Measurements from ENCODE around the gene UBE2V1. TPM values are rescaled to one million over a fixed set of nuclear protein-coding genes. Genes with fewer than 3 reads are reported as not detected.
A peak's percentile ranks its signal among the peaks of the same experiment; 100 is the strongest.

The UBE2V1 gene
- total and polyA plus RNA-seq, 8 donors: 37.9 to 61.7 (median 53.3) TPM

DNA sequence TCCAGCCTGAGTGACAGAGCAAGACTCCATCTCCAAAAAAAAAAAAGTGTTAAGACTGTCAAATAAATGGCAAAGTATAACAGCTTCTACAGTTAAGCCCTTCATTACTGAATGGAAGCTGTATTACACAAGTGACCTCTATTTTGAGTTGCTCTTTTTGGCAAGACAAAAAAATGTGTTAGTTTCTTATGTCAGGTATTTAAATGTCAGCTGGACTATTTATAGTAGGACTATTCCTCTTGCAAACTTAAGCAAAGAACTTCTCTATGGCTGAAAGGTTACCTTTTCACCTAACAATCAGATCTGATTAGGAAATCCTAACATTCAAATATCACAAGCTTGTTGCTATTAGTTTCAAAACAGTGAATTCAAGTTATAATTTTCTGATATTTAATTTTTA lies 12.4 kb downstream of the UBE2V1 start:
- intact Hi-C loops (cut with DNase I): no loop called here
- no peak for DNase-seq

DNA sequence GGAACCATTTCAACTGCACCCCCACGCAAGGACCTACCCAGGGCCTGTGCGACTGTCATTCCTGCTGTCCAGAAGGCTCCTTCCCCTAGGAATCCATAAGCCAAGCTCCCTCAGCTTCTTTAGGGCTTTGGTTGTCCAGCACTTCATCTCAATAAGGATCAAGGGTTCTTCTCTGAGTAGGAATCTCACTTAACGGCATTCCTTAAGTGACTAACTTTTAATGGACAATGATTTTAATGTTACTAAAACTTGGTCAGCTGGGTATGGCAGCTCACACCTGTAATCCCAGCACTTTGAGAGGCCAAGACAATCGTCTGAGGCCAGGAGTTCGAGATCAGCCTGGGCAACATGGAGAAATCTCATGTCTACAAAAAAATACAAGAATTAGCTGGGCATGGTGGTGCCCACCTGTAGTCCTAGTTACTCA lies 13.4 kb downstream of the UBE2V1 start:
- intact Hi-C loops (cut with DNase I): no loop called here
- Histone ChIP-seq H3K36me3 (peaks cover 0 to 11% (median 0%) of the 10 kb centered on the region in 3 donors), H3K27me3 (no peaks in the 10 kb centered on the region), H3K27ac (no peak overlapping the region), H3K4me3 (no peak overlapping the region), H3K4me1 (peaks cover 0 to 24% (median 22%) of the 10 kb centered on the region in 3 donors), H3K9me3 (no peaks in the 10 kb centered on the region)
- ATAC-seq: no peak
- 94% methylated on average over 5 of the region's 5 CpGs for WGBS, 2 donors
- TF ChIP-seq, protein P1, sequence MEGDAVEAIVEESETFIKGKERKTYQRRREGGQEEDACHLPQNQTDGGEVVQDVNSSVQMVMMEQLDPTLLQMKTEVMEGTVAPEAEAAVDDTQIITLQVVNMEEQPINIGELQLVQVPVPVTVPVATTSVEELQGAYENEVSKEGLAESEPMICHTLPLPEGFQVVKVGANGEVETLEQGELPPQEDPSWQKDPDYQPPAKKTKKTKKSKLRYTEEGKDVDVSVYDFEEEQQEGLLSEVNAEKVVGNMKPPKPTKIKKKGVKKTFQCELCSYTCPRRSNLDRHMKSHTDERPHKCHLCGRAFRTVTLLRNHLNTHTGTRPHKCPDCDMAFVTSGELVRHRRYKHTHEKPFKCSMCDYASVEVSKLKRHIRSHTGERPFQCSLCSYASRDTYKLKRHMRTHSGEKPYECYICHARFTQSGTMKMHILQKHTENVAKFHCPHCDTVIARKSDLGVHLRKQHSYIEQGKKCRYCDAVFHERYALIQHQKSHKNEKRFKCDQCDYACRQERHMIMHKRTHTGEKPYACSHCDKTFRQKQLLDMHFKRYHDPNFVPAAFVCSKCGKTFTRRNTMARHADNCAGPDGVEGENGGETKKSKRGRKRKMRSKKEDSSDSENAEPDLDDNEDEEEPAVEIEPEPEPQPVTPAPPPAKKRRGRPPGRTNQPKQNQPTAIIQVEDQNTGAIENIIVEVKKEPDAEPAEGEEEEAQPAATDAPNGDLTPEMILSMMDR (IDR thresholded peaks at IDR 0.05): no peak
- no peak for DNase-seq
- FAIRE-seq: no peak

More for the DNA sequence above, 12.4 kb downstream of the UBE2V1 start:
- no peak overlapping the region for H3K4me3 ChIP-seq
- no peaks in the 10 kb centered on the region for H3K27me3 ChIP-seq
- TF ChIP-seq, protein P1 (IDR thresholded peaks at IDR 0.05): no peak
- FAIRE-seq (no peak), ATAC-seq (peak in 1 of 4 donors; percentile 10)
- H3K9me3 ChIP-seq: no peaks in the 10 kb centered on the region
- peaks cover 0 to 24% (median 22%) of the 10 kb centered on the region in 3 donors for H3K4me1 ChIP-seq
- H3K36me3 ChIP-seq: peaks cover 0 to 10% (median 0%) of the 10 kb centered on the region in 3 donors
- H3K27ac ChIP-seq: no peak overlapping the region

DNA sequence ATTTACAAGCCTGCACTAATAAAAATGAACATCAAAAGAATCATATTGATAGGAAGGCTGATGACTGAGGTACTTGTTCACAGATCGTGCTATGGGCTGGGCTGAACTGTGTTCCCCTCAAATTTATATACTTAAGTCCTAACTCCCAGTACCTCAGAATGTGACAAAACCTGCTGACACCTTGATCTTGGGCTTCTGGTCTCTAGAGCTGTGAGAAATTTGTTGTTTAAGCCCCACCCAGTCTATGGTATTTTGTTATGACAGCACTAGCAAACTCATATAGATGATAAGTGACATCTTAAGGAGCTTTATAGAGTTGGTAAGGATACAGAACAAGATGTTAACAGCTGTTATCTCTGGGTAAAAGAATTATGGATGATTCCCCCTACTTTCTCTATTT lies 13.8 kb downstream of the UBE2V1 start:
- 26 to 30% methylated on average over 1 of the region's 1 CpG for WGBS, 2 donors
- intact Hi-C loops (cut with DNase I): no loop called here
- H3K4me1 ChIP-seq: peaks cover 0 to 24% (median 22%) of the 10 kb centered on the region in 3 donors
- no peak overlapping the region for H3K27ac ChIP-seq
- peaks cover 0 to 11% (median 0%) of the 10 kb centered on the region in 3 donors for H3K36me3 ChIP-seq
- ATAC-seq: no peak
- H3K4me3 ChIP-seq: no peak overlapping the region
- H3K27me3 ChIP-seq: no peaks in the 10 kb centered on the region
- TF ChIP-seq, protein P1 (IDR thresholded peaks at IDR 0.05): no peak
- FAIRE-seq: no peak
- no peak for DNase-seq
- H3K9me3 ChIP-seq: no peaks in the 10 kb centered on the region

DNA sequence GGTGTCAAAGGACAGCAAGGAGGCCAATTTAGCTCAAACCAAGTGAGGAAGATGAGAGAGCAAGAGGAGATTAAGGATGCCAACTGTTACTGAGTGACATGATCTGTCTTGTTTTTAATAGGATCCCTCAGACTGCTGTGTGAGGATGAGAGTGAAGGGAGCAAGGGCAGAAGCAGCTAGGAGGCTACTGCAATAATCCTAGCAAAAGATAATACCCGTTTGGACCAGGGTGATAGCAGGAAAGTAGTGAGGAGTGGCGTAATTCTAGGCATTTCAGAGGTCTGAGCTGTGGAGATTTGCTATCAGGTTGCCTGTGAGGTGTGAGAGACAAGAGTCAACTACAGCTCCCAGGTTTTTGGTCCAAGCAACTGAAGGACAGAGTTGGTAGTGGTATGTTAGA lies 14.7 kb downstream of the UBE2V1 start:
- DNase-seq: no peak
- no peak for ATAC-seq
- Histone ChIP-seq H3K4me3 (no peak overlapping the region), H3K9me3 (no peaks in the 10 kb centered on the region), H3K27me3 (no peaks in the 10 kb centered on the region), H3K27ac (no peak overlapping the region), H3K4me1 (peaks cover 0 to 24% (median 22%) of the 10 kb centered on the region in 3 donors), H3K36me3 (peaks cover 0 to 15% (median 0%) of the 10 kb centered on the region in 3 donors)
- WGBS, 2 donors: 39 to 53% methylated on average over 2 of the region's 2 CpGs
- no peak for FAIRE-seq
- intact Hi-C loops (cut with DNase I): no loop called here
- TF ChIP-seq, protein P1 (IDR thresholded peaks at IDR 0.05): no peak

DNA sequence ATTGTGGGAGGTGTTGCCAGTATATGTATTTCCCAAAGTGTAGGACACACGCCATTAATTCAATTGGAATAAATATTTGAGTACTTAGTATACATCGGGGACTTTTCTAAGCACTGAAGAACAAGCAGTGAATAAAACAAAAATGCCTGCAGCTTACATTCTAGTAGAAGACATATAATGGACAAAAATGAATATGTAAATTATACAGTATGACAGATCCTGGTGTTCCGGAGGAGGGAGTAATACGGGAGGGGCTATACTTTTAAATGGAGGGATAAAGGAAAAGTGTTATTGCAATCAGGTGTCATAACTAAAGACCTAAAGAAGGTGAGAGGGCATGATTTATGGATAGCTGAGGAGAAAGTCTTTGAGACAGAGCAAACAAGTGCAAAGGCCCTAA lies 15.1 kb downstream of the UBE2V1 start:
- H3K27ac ChIP-seq: no peak overlapping the region
- FAIRE-seq (no peak), ATAC-seq (no peak), DNase-seq (no peak)
- intact Hi-C loops (cut with DNase I): no loop called here
- WGBS, 2 donors: 91 to 94% methylated on average over 4 of the region's 4 CpGs
- H3K36me3 ChIP-seq: peaks cover 0 to 19% (median 0%) of the 10 kb centered on the region in 3 donors
- no peak overlapping the region for H3K4me3 ChIP-seq
- H3K9me3 ChIP-seq: no peaks in the 10 kb centered on the region
- H3K4me1 ChIP-seq: peaks cover 0 to 24% (median 22%) of the 10 kb centered on the region in 3 donors
- no peaks in the 10 kb centered on the region for H3K27me3 ChIP-seq
- TF ChIP-seq, protein P1 (IDR thresholded peaks at IDR 0.05): no peak
